Measurements from ENCODE around the gene MARCHF7. TPM values are rescaled to one million over a fixed set of nuclear protein-coding genes. Genes with fewer than 3 reads are reported as not detected.

MARCHF7 gene
- total and polyA plus RNA-seq, 2 of the 8 experiments (the other 6 are each of a cell fraction or from before 2014, with no cell fraction given) = 18.3 to 116 TPM

DNA sequence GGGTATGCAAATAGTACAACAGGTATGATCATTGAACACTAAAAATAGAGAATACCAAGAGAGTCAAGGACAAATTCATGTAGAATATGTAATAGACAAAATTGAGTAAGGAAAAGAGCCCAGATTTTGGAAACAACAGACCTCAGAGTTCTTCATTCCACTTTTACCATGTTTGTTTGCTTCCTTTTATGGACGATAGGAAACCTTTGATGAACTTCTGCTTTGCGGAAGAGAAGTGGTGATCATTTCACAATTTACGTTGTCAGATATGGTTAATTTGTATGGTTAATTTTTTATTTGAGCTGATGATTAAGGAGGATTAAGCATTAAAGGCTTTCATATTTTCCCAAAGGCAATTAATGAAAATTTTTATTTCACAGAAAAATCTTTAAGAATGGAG is 16.3 kb downstream of the MARCHF7 start:
- Histone ChIP-seq H3K27ac (ENCODE audit: low read depth, low read length) (no peak overlapping the region), H2BK20ac (ENCODE audit: low read length) (no peak overlapping the region), H3K14ac (ENCODE audit: insufficient read length) (no peak overlapping the region), H3K4me3 (ENCODE audit: extremely low read depth in 1 of 4, insufficient read depth in 2 of 4, low read depth in 3 of 4, low read length in 4 of 4) (no peak overlapping the region), H3K9ac (replicated peaks in 1 of 4; ENCODE audit: extremely low read depth in 1 of 4, low read depth in 3 of 4, low read length in 3 of 4) (no peak overlapping the region), H3K36me3 (ENCODE audit: control insufficient read depth in 2 of 4, insufficient read depth in 4 of 4, low read length in 3 of 4) (peaks cover 0 to 54% (median 25%) of the 10 kb centered on the region in 4 experiments; a peak in 6 of 8 replicates), H2AFZ (ENCODE audit: low read length) (no peak overlapping the region), H3K79me2 (ENCODE audit: control insufficient read depth in 1 of 2, insufficient read depth in 2 of 2, low read length in 2 of 2) (peaks cover 17 to 92% of the 10 kb centered on the region in 2 experiments), H2BK5ac (ENCODE audit: low read depth, low read length) (no peak overlapping the region), H3K4ac (replicated peaks; ENCODE audit: insufficient read length, low read depth, low read length) (no peak overlapping the region), H2AK5ac (ENCODE audit: low read depth, low read length) (no peak overlapping the region), H3K9me3 (ENCODE audit: insufficient read depth in 2 of 2, low read depth in 1 of 2, low read length in 1 of 2) (no peaks in the 10 kb centered on the region; a peak in 2 of 4 replicates), H4K8ac (ENCODE audit: extremely low read depth, insufficient read depth, low read length) (no peak overlapping the region), H2BK15ac (ENCODE audit: low read length) (no peak overlapping the region), H4K91ac (replicated peaks; ENCODE audit: insufficient read length, low read length) (no peak overlapping the region), H3K56ac (replicated peaks; ENCODE audit: insufficient read length, low read depth, low read length) (no peak overlapping the region), H4K5ac (ENCODE audit: insufficient read length, low read depth, low read length) (no peak overlapping the region), H3K18ac (ENCODE audit: extremely low read depth, low read length) (no peak overlapping the region), H3K23ac (ENCODE audit: insufficient read length) (no peak overlapping the region), H3K4me2 (ENCODE audit: insufficient read depth in 1 of 2, low read depth in 2 of 2, low read length in 2 of 2) (no peak overlapping the region), H3K4me1 (replicated peaks in 1 of 4; ENCODE audit: control insufficient read depth in 3 of 4, insufficient read depth in 4 of 4, low read length in 3 of 4) (no peaks in the 10 kb centered on the region), H3K23me2 (ENCODE audit: low read depth, low read length) (no peaks in the 10 kb centered on the region), H3K27me3 (replicated peaks in 1 of 4; ENCODE audit: control insufficient read depth in 3 of 4, extremely low read depth in 1 of 4, insufficient read depth in 3 of 4, low read length in 3 of 4) (no peaks in the 10 kb centered on the region), H2BK12ac (ENCODE audit: low read depth, low read length) (no peak overlapping the region), H2BK120ac (replicated peaks; ENCODE audit: low read depth, low read length) (no peak overlapping the region), H3K79me1 (ENCODE audit: low read depth, low read length) (peaks cover 3% of the 10 kb centered on the region; the same call in 1 of the 2 replicates), H4K20me1 (replicated peaks in 1 of 2; ENCODE audit: control insufficient read depth in 1 of 2, insufficient read depth in 2 of 2, low read length in 2 of 2) (peaks cover 9 to 18% of the 10 kb centered on the region in 2 experiments)
- ChIA-PET CTCF (ENCODE audit: partially characterized antibody) (no interaction called here), POLR2A (ENCODE audit: partially characterized antibody) (interaction anchor here (2.7 to 4.7 kb wide), 2 partner anchors 11 to 15 kb away, joined by 17 to 21 read pairs; partner anchors contain the start of gene MARCHF7)
- 85% methylated on average over 3 of the region's 3 CpGs; no CpG with 5 or more reads in 1 of the 2 experiments for WGBS, 2 experiments (ENCODE audit: extremely low coverage in 1 of 2, insufficient coverage in 1 of 2, insufficient read length in 1 of 2, insufficient replicate concordance in 2 of 2, low coverage in 1 of 2, low lambda C conversion rate in 2 of 2, missing lambda C conversion rate in 1 of 2)
- TF ChIP-seq, protein P1, sequence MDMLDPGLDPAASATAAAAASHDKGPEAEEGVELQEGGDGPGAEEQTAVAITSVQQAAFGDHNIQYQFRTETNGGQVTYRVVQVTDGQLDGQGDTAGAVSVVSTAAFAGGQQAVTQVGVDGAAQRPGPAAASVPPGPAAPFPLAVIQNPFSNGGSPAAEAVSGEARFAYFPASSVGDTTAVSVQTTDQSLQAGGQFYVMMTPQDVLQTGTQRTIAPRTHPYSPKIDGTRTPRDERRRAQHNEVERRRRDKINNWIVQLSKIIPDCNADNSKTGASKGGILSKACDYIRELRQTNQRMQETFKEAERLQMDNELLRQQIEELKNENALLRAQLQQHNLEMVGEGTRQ (IDR thresholded peaks at IDR 0.05; ENCODE audit: low read length) = no peak
- no peak for TF ChIP-seq CREB1 (IDR thresholded peaks at IDR 0.05)
- TF ChIP-seq NRF1 (IDR thresholded peaks at IDR 0.05; ENCODE audit: low read depth, low read length) = no peak
- no peak for TF ChIP-seq TAF1 (IDR thresholded peaks at IDR 0.05; ENCODE audit: low read depth, low read length)
- TF ChIP-seq BACH1 (IDR thresholded peaks at IDR 0.05; ENCODE audit: low read length) = no peak
- TF ChIP-seq JUND (IDR thresholded peaks at IDR 0.05; ENCODE audit: low read length) = no peak
- no peak for TF ChIP-seq SP2 (IDR thresholded peaks at IDR 0.05; ENCODE audit: low read length)
- TF ChIP-seq BCL11A (IDR thresholded peaks at IDR 0.05; ENCODE audit: low read depth in 2 of 2, low read length in 2 of 2) = no peak
- TF ChIP-seq RXRA (IDR thresholded peaks at IDR 0.05; ENCODE audit: insufficient read depth, low read depth, low read length) = no peak
- TF ChIP-seq EZH2 (IDR thresholded peaks at IDR 0.05; ENCODE audit: low read depth, low read length, severe bottlenecking) = no peak
- TF ChIP-seq TEAD4 (IDR thresholded peaks at IDR 0.05; ENCODE audit: low read depth, low read length) = no peak
- no peak for TF ChIP-seq SIX5 (IDR thresholded peaks at IDR 0.05; ENCODE audit: low read depth, low read length)
- no peak for TF ChIP-seq ZNF274 (IDR thresholded peaks at IDR 0.05; ENCODE audit: borderline replicate concordance, extremely low read depth, low read length)
- no peak for FAIRE-seq
- DNase-seq (ENCODE audit: low read depth in 1 of 2, low spot score in 2 of 2) = no peak

Data from H1 (cell line).